Suprapubic skin (tissue), 3 donors: ENCODE data around the gene NPAS3.

Experiments used
- CTCF ChIP-seq, 2 donors: fragments of 200-600 bp in 1 of 2; fragments of 450-650 bp in 1 of 2; sonication (generic) in 1 of 2; IDR thresholded peaks; one replicate each; pipeline ENCODE4 v1.5.1; 2016 to 2019; ENCODE audit warnings: antibody characterized with exemption in 2 of 2, mild to moderate bottlenecking in 1 of 2, moderate library complexity in 1 of 2
- EP300 ChIP-seq: sonication (generic); formaldehyde crosslinking; IDR thresholded peaks from one replicate; pipeline ENCODE4 v1.6.1; 2017; ENCODE audit warnings: antibody characterized with exemption
- POLR2A ChIP-seq, 2 donors: fragments of 450-650 bp; IDR thresholded peaks; one replicate each; pipeline ENCODE4 v1.6.1; 2017; ENCODE audit warnings: antibody characterized with exemption in 2 of 2, mild to moderate bottlenecking in 2 of 2, moderate library complexity in 2 of 2

- TF ChIP-seq CTCF (IDR thresholded peaks at IDR 0.05) (no peak), POLR2A (IDR thresholded peaks at IDR 0.05) (no peak), EP300 (no peak)
Measured at GRCh38 chr14:33285902-33286700, 347.4 kb downstream of the NPAS3 start.
